NAMALWA (cell line): ENCODE results near the gene ARHGAP26.

Experiments used
- DNase-seq: peaks from one replicate; pipeline ENCODE4 v3.0.0-alpha.2; 2015; ENCODE audit warnings: low spot score

ARHGAP26 gene

DNA sequence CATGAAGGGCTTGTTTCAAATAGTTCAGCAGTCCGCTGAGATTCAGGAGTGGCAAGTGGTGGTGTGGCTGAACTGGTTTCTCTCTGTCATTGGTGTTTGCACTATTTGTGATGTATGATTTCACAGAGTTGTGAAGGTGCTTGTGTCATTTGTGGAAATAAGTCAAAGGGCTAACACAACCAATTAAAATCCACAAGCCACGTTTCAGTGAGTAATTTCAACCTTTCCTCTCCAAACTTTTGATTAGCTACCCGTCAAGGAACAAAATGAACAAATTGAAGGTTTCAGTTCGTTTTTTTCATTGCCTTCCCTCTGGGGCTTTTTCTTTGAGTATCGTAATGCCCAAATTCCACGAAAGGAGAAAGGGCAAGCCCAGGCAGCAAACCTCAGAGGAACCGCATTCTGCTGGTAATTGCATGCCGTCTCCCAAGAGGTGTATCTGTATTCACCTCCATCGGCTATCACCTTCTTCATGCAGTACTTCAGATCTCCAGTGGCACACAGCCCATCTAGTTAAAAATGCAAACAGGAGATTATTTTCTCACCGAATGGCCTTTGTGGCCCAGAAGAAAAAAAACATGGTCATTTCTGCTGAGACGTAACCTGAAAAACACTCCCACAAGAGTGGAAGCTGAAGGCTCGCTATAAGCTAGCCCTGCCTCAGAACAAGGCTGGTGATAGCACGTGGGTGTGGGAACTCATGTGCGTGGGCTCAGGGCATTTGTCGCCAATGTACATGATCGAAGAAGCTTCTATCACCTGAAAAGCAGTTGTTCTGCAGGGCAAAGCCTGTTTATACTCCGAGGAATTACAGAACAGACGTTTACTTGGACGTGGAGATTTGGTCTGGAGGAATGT is 436.2 kb downstream of the ARHGAP26 start:
- no peak for DNase-seq

DNA sequence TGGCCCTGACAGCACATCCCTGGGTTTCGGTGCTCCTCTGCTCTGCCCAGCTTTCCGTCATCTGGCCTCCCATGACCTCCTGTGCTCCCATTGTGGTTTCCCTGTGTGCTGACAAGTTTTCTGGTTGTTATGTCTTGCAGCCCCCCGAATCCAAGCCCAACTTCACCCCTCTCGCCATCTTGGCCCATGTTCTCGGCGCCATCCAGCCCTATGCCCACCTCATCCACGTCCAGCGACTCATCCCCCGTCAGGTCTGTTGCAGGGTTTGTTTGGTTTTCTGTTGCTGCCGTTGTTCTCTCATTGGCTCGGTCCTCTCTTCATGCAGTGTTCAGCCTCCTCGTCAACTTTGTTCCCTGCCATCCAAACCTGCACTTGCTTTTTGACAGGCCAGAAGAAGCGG is 436.9 kb downstream of the ARHGAP26 start:
- DNase-seq: no peak

- no peak for DNase-seq
These were observed 437.6 kb downstream of the ARHGAP26 start for GRCh38 chr5:143207563-143208364.

DNA sequence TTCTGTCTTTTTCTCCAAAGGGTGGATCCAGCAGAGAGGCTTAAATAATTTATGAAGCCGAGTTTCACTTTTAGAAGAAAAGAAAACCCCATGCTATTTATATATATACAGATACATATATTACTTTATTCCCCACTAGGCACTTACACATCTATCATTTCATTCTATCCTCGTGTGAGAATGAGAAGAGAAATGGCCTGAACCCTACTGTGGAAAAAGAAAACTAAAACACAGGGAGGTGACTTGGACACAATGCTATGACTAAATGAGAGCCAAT is 438.1 kb downstream of the ARHGAP26 start:
- no peak for DNase-seq

GRCh38 chr5:143208781-143209510 is 438.8 kb downstream of the ARHGAP26 start:
- DNase-seq: peak; percentile 51

DNA sequence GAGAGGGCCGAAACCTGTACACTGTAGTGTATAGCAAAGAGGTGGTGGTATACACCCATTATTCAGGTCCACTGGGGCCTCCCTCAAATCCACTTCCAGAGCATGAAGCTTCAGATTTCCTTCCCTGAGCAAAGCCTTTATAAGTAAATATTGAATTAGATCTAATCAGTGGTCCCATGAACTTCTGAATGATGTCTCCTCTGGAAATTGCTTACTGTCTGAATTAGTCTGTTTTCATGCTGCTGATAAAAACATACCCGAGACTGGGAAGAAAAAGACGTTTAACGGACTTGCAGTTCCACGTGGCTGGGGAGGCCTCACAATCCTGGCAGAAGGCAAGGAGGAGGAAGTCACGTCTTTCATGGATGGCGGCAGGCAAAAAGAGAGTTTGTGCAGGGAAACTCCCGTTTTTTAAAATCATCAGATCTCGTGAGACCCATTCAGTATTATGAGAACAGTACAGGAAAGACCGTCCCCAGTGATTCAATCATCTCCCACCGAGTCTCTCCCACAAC is 439.8 kb downstream of the ARHGAP26 start:
- no peak for DNase-seq

DNA sequence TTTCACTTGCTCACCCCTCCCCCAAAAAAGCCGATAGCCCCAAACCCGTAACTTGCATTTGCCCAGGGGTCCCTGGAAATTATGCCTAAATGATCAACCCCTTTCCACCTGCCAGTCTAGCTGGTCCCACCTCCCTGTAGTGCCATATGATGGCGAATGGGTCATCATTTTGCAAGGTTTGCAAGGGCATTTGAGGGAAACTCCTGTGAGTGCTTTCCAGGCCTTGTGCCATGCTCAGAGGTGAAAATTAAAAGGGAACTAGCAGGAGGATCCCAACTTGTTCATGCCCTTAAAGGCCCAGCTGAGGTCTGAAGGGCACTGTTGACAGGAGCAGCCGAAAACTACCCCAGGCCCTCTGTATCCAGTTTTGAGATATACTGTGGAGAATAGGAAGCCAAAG is 440.4 kb downstream of the ARHGAP26 start:
- no peak for DNase-seq

DNA sequence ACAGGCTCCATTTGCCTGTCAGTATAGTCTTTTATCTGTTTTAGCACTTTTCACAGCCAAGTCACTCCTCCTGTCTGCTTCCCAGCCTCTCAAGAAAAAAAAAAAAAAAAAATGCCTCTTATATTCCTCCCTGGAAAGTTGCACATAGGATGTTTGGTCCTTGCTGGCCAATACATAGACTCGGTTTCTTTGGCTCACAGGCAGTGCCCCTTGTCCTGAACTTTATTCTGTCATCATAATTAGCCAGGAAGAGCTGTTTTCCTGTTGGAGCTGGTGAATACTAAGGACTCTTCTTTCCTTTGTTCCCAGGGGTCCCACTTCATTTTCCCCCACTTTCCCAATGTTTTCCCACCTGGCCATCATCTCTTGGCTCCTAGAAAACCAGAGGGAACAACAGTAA is 442.1 kb downstream of the ARHGAP26 start:
- DNase-seq: no peak

- DNase-seq: peak; percentile 47
These were observed 443.2 kb downstream of the ARHGAP26 start for GRCh38 chr5:143213231-143213850.

DNA sequence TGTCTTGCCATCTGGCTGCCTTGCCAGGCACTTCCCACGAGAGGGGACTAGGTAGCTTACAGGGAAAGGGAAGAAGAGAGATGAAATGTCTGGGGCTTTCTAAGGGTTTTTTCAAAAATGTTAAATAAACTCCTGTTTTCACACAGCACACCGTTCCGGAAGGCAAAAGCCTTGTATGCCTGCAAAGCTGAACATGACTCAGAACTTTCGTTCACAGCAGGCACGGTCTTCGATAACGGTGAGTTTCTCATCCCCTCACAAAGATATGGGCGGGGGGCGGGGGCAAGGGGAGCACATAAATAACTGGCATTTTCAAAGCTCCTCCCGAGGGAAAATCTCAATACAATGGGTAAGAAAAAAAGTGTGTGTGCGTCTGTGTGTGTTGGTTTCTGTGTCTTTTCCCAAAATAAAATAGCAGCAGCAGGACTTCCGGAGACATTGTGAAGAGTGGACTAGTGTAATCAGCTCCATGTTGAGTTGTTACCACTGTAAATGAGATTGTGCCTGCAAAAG is 443.7 kb downstream of the ARHGAP26 start:
- no peak for DNase-seq

GRCh38 chr5:143214458-143214857 is 444.3 kb downstream of the ARHGAP26 start:
- no peak for DNase-seq

- no peak for DNase-seq
These were observed 444.7 kb downstream of the ARHGAP26 start for GRCh38 chr5:143214890-143215289.

GRCh38 chr5:143215690-143216089 is 445.5 kb downstream of the ARHGAP26 start:
- no peak for DNase-seq

GRCh38 chr5:143216211-143216610 is 446.0 kb downstream of the ARHGAP26 start:
- no peak for DNase-seq

GRCh38 chr5:143217065-143217803 is 447.1 kb downstream of the ARHGAP26 start:
- DNase-seq: no peak

GRCh38 chr5:143217804-143218160 is 447.6 kb downstream of the ARHGAP26 start:
- no peak for DNase-seq

- DNase-seq: no peak
These were observed 448.5 kb downstream of the ARHGAP26 start for GRCh38 chr5:143218517-143219170.

GRCh38 chr5:143219696-143220095 is 449.5 kb downstream of the ARHGAP26 start:
- no peak for DNase-seq

DNA sequence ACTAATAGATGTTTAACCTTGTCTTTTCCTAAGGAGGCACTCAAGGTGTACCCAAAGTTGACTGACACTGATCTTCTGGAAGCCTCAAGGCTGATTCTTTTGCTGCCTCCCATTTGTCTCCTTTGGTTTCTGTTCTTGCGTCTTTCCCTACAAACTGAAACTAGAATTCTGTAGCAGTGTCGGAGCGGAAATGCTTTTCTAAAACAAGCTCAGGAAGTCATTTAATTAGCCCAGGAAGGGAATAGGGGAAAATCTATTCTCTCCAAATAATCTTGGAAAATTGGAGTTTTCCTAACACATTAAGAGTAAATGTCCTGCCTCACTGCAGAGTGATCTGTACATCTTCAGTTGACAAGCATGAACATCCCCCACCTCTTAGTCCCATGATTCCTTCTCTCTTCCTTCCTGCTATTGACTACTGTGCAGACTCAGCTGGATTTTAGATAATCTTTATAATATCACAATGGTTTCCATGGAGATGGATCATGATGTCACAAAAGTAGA is 450.6 kb downstream of the ARHGAP26 start:
- no peak for DNase-seq
